Panc1 (cell line): Measurements from ENCODE around the gene CRB3. TPM values are rescaled to one million over a fixed set of nuclear protein-coding genes. Genes with fewer than 3 reads are reported as not detected.

ENCODE experiments used
- ATAC-seq: fragments of 200-7000 bp; cut with Tn5 transposase; 2 replicates; pipeline ENCODE4 v1.9.1; 2020; ENCODE audit warnings: mild to moderate bottlenecking, moderate library complexity
- BruUV-seq: library from RNA; stranded (reverse); fragments of 400-500 nt; replicated peaks from 2 replicates; lab custom pipeline; 2021; lab: Mats Ljungman, UMichigan
- CTCF ChIA-PET: fragments of 300-600 bp; sonication (Branson Sonifier 250); formaldehyde crosslinking; loops from one replicate; lab custom pipeline; 2022; ENCODE audit warnings: antibody characterized with exemption; lab: Charles Lee
- POLR2A ChIA-PET: fragments of 300-600 bp; sonication (Branson Sonifier 250); formaldehyde crosslinking; loops from one replicate; lab custom pipeline; 2022; ENCODE audit warnings: antibody characterized with exemption; lab: Charles Lee
- DNase-seq: peaks from one replicate; pipeline ENCODE4 v3.0.0-alpha.2; 2010; ENCODE audit warnings: low read depth, low spot score
- H3K27ac ChIP-seq: 2 replicates; pipeline ENCODE4 v1.5.1; 2011; ENCODE audit warnings: mild to moderate bottlenecking, low read length, inconsistent platforms
- H3K27me3 ChIP-seq: fragments of 200-500 bp; sonication (Bioruptor generic); 2 replicates; pipeline ENCODE4 v1.6.0; 2014; ENCODE audit warnings: low read length, inconsistent platforms; ENCODE audit not compliant: control insufficient read depth, insufficient read depth
- H3K36me3 ChIP-seq: fragments of 200-500 bp; sonication (Bioruptor generic); 2 replicates; pipeline ENCODE4 v1.5.1; 2014; ENCODE audit warnings: inconsistent platforms, mild to moderate bottlenecking, low read length, moderate library complexity; ENCODE audit not compliant: control insufficient read depth, insufficient read depth
- H3K4me1 ChIP-seq: 2 replicates; pipeline ENCODE4 v1.5.1; 2011; ENCODE audit warnings: inconsistent platforms, mild to moderate bottlenecking, low read length, moderate library complexity; ENCODE audit not compliant: control insufficient read depth, insufficient read depth
- H3K4me3 ChIP-seq, 2 experiments: 2 replicates each; pipeline ENCODE4 v1.5.1; 2011 to 2012; ENCODE audit warnings: low read depth in 2 of 2, low read length in 2 of 2, mild to moderate bottlenecking in 2 of 2, inconsistent platforms in 1 of 2, moderate library complexity in 1 of 2
- H3K9me3 ChIP-seq: fragments of 200-500 bp; sonication (Bioruptor generic); 2 replicates; pipeline ENCODE4 v1.5.1; 2014; ENCODE audit warnings: low read depth, mild to moderate bottlenecking, inconsistent platforms, low read length, moderate library complexity; ENCODE audit not compliant: control insufficient read depth, insufficient read depth
- POLR2AphosphoS5 ChIP-seq: IDR thresholded peaks from 2 replicates; pipeline ENCODE4 v1.6.1; 2012; ENCODE audit warnings: mild to moderate bottlenecking, low read depth, low read length, moderate library complexity
- SIN3A ChIP-seq: IDR thresholded peaks from 2 replicates; pipeline ENCODE4 v1.6.1; 2012; ENCODE audit warnings: low read depth, mild to moderate bottlenecking, low read length, moderate library complexity, borderline replicate concordance; ENCODE audit not compliant: insufficient read depth
- TCF7L2 ChIP-seq: IDR thresholded peaks from 2 replicates; pipeline ENCODE4 v1.6.1; 2011; ENCODE audit warnings: mild to moderate bottlenecking, low read depth, low read length, inconsistent platforms
- in situ Hi-C: cut with HindIII; loops from 2 replicates; pipeline ENCODE4 v1.10.0; 2016; ENCODE audit warnings: low sequenced_read_pairs, low pct_unique_long_range_greater_than_20kb
- intact Hi-C: fragments of 100-400 bp; cut with micrococcal nuclease; formaldehyde crosslinking; loops from one replicate; pipeline ENCODE4 v1.10.0; 2022; ENCODE audit not compliant: unreplicated experiment
- total RNA-seq: library from RNA; stranded (reverse); gene quantifications from one replicate; pipeline ENCODE4 v1.2.1, GENCODE V29; 2021; ENCODE audit not compliant: unreplicated experiment
- TF ChIP-seq, protein P1 (sequence below): fragments of 450-650 bp; IDR thresholded peaks from 2 replicates; pipeline ENCODE4 v1.5.1; 2017; ENCODE audit warnings: mild to moderate bottlenecking
- TF ChIP-seq, protein P2 (sequence below), 2 experiments: IDR thresholded peaks; 2 replicates each; pipeline ENCODE4 v1.6.1; 2011 to 2012; ENCODE audit warnings: low read depth in 2 of 2, control low read depth in 1 of 2, low read length in 1 of 2, mild to moderate bottlenecking in 1 of 2, moderate library complexity in 1 of 2; ENCODE audit not compliant: insufficient read depth in 1 of 2

The CRB3 gene
- total RNA-seq, 1 experiment from 2014 or later = 0.21 TPM

- TF ChIP-seq POLR2AphosphoS5 (no peak), TCF7L2 (no peak), SIN3A (no peak)
- TF ChIP-seq, protein P1, sequence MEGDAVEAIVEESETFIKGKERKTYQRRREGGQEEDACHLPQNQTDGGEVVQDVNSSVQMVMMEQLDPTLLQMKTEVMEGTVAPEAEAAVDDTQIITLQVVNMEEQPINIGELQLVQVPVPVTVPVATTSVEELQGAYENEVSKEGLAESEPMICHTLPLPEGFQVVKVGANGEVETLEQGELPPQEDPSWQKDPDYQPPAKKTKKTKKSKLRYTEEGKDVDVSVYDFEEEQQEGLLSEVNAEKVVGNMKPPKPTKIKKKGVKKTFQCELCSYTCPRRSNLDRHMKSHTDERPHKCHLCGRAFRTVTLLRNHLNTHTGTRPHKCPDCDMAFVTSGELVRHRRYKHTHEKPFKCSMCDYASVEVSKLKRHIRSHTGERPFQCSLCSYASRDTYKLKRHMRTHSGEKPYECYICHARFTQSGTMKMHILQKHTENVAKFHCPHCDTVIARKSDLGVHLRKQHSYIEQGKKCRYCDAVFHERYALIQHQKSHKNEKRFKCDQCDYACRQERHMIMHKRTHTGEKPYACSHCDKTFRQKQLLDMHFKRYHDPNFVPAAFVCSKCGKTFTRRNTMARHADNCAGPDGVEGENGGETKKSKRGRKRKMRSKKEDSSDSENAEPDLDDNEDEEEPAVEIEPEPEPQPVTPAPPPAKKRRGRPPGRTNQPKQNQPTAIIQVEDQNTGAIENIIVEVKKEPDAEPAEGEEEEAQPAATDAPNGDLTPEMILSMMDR = no peak
- TF ChIP-seq, protein P2, sequence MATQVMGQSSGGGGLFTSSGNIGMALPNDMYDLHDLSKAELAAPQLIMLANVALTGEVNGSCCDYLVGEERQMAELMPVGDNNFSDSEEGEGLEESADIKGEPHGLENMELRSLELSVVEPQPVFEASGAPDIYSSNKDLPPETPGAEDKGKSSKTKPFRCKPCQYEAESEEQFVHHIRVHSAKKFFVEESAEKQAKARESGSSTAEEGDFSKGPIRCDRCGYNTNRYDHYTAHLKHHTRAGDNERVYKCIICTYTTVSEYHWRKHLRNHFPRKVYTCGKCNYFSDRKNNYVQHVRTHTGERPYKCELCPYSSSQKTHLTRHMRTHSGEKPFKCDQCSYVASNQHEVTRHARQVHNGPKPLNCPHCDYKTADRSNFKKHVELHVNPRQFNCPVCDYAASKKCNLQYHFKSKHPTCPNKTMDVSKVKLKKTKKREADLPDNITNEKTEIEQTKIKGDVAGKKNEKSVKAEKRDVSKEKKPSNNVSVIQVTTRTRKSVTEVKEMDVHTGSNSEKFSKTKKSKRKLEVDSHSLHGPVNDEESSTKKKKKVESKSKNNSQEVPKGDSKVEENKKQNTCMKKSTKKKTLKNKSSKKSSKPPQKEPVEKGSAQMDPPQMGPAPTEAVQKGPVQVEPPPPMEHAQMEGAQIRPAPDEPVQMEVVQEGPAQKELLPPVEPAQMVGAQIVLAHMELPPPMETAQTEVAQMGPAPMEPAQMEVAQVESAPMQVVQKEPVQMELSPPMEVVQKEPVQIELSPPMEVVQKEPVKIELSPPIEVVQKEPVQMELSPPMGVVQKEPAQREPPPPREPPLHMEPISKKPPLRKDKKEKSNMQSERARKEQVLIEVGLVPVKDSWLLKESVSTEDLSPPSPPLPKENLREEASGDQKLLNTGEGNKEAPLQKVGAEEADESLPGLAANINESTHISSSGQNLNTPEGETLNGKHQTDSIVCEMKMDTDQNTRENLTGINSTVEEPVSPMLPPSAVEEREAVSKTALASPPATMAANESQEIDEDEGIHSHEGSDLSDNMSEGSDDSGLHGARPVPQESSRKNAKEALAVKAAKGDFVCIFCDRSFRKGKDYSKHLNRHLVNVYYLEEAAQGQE (IDR thresholded peaks at IDR 0.05; ENCODE audit: insufficient read depth in 1 of 2, low read depth in 2 of 2, low read length in 1 of 2) = no peak
- H3K27ac ChIP-seq = no peak overlapping the region
- no peaks in the 10 kb centered on the region for H3K36me3 ChIP-seq
- in situ Hi-C loops = no loop called here
- intact Hi-C loops = no loop called here
- ATAC-seq = no peak
- DNase-seq = no peak
- no peaks in the 10 kb centered on the region for H3K4me1 ChIP-seq
- BruUV-seq = no TSS peak
- CTCF ChIA-PET = no interaction called here
- H3K27me3 ChIP-seq = no peaks in the 10 kb centered on the region
- POLR2A ChIA-PET = no interaction called here
- H3K9me3 ChIP-seq = no peaks in the 10 kb centered on the region
- H3K4me3 ChIP-seq = no peak overlapping the region
Measured at GRCh38 chr19:6484831-6485230, 20.8 kb downstream of the CRB3 start.

GRCh38 chr19:6489278-6490061, 25.4 kb downstream of the CRB3 start:
- CTCF ChIA-PET = no interaction called here

More at GRCh38 chr19:6489278-6490061, 25.4 kb downstream of the CRB3 start:
- H3K4me1 ChIP-seq = no peaks in the 10 kb centered on the region
- no peaks in the 10 kb centered on the region for H3K36me3 ChIP-seq
- no peaks in the 10 kb centered on the region for H3K9me3 ChIP-seq
- H3K4me3 ChIP-seq = no peak overlapping the region
- ATAC-seq (no peak), DNase-seq (no peak)
- in situ Hi-C loops = no loop called here
- BruUV-seq = no TSS peak
- H3K27me3 ChIP-seq = no peaks in the 10 kb centered on the region
- intact Hi-C loops = no loop called here
- TF ChIP-seq TCF7L2 = no peak
- no peak for TF ChIP-seq POLR2AphosphoS5
- TF ChIP-seq, protein P2 (IDR thresholded peaks at IDR 0.05; ENCODE audit: insufficient read depth in 1 of 2, low read depth in 2 of 2, low read length in 1 of 2) = no peak
- no peak for TF ChIP-seq SIN3A
- TF ChIP-seq, protein P1 = no peak
- POLR2A ChIA-PET = no interaction called here
- no peak overlapping the region for H3K27ac ChIP-seq
